ENCODE data around the gene ITCH. TPM values are rescaled to one million over a fixed set of nuclear protein-coding genes. Genes with fewer than 3 reads are reported as not detected.
"Not testable (repeated sequence)": the region's sequence is repeated elsewhere in the genome, so short reads cannot be mapped to it uniquely, and the experiment has no call there.

The ITCH gene
- total RNA-seq, 2 experiments from 2014 or later = 26.1 to 36.8 TPM

DNA sequence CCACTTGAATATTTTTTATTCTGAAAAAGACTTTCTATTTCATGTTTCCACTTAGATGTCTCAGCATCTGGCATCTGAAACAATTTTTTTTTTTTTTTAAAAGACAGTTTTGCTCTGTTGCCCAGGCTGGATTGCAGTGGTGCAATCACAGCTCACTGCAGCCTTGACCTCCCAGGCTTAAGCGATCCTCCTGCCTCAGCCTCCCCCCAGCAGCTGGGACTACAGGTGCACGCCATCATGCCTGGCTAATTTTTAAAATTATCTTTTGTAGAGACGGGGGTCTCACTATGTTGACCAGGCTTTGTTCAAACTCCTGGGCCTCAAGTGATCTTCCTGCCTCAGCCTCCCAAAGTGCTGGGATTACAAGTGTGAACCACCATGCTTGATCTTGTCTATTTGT is 42.9 kb downstream of the ITCH start:
- H3K27ac ChIP-seq (ENCODE audit: low read depth, low read length, poor library complexity, severe bottlenecking); H2AFZ ChIP-seq (ENCODE audit: low read length); BruUV-seq (replicated peaks); H3K4me3 ChIP-seq (ENCODE audit: low read depth, low read length, poor library complexity, severe bottlenecking); DNase-seq (ENCODE audit: low spot score); CTCF ChIA-PET (ENCODE audit: unreplicated experiment); H3K9me3 ChIP-seq (ENCODE audit: low read length); H3K9me2 ChIP-seq (ENCODE audit: insufficient read depth, low read length): not testable (repeated sequence)
- Histone ChIP-seq H3K4me2 (ENCODE audit: low read length) (peak overlapping the region; percentile 59), H3K36me3 (ENCODE audit: insufficient read depth, low read length) (peaks cover 61% of the 10 kb centered on the region), H4K20me1 (ENCODE audit: insufficient read depth, low read length) (peaks cover 40% of the 10 kb centered on the region), H3K4me1 (ENCODE audit: insufficient read depth, low read length, poor library complexity, severe bottlenecking) (peaks cover 52% of the 10 kb centered on the region), H3K79me2 (ENCODE audit: insufficient read depth, low read depth, low read length) (peaks cover 35% of the 10 kb centered on the region; the same call in 1 of the 2 replicates)
- intact Hi-C loops (cut with micrococcal nuclease; ENCODE audit: unreplicated experiment) = loop anchor here (1.0 to 5.0 kb wide), 3 partner anchors 9 to 94 kb away; no protein-coding TSS in a partner anchor
- POLR2A ChIA-PET = interaction anchor here (0.7 to 1.7 kb wide), 5 partner anchors 21 to 55 kb away, joined by 3 to 5 read pairs (median 4); partner anchors contain the start of gene ITCH

DNA sequence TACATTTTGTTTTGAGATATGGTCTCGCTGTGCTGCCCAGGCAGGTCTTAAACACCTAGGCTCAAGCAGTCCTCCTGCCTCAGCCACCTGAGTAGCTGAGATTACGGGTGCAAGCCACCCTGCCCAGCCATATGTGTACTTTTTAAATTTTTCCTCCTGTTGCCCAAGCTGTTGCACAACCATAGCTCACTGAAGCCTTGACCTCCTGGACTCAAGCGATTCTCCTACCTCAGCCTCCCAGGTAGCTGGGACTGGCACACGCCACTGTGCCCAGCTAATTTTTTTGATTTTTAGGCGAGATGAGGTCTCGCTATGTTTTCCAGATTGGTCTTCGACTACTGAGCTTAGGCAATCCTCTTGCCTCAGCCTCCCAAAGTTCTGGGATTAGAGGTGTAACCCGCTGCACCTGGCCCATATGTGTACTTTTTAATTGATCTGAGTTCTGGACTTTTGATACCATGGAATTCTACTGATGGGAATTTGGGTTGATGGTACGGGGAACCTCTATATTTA is 44.9 kb downstream of the ITCH start:
- Histone ChIP-seq H3K4me1 (ENCODE audit: insufficient read depth, low read length, poor library complexity, severe bottlenecking) (peaks cover 33% of the 10 kb centered on the region), H3K4me3 (ENCODE audit: low read depth, low read length, poor library complexity, severe bottlenecking) (no peak overlapping the region), H2AFZ (ENCODE audit: low read length) (no peak overlapping the region), H3K36me3 (ENCODE audit: insufficient read depth, low read length) (peaks cover 62% of the 10 kb centered on the region), H3K9me3 (ENCODE audit: low read length) (no peaks in the 10 kb centered on the region), H3K27ac (ENCODE audit: low read depth, low read length, poor library complexity, severe bottlenecking) (no peak overlapping the region), H3K4me2 (ENCODE audit: low read length) (no peak overlapping the region), H4K20me1 (ENCODE audit: insufficient read depth, low read length) (peaks cover 28% of the 10 kb centered on the region), H3K79me2 (ENCODE audit: insufficient read depth, low read depth, low read length) (peaks cover 25% of the 10 kb centered on the region; the same call in 1 of the 2 replicates), H3K9me2 (ENCODE audit: insufficient read depth, low read length) (no peaks in the 10 kb centered on the region)
- BruUV-seq (replicated peaks) = no TSS peak
- CTCF ChIA-PET (ENCODE audit: unreplicated experiment) = no interaction called here
- intact Hi-C loops (cut with micrococcal nuclease; ENCODE audit: unreplicated experiment) = loop anchor here (5.0 kb wide), 1 partner anchor 96 kb away; no protein-coding TSS in a partner anchor
- TF ChIP-seq, protein P1, sequence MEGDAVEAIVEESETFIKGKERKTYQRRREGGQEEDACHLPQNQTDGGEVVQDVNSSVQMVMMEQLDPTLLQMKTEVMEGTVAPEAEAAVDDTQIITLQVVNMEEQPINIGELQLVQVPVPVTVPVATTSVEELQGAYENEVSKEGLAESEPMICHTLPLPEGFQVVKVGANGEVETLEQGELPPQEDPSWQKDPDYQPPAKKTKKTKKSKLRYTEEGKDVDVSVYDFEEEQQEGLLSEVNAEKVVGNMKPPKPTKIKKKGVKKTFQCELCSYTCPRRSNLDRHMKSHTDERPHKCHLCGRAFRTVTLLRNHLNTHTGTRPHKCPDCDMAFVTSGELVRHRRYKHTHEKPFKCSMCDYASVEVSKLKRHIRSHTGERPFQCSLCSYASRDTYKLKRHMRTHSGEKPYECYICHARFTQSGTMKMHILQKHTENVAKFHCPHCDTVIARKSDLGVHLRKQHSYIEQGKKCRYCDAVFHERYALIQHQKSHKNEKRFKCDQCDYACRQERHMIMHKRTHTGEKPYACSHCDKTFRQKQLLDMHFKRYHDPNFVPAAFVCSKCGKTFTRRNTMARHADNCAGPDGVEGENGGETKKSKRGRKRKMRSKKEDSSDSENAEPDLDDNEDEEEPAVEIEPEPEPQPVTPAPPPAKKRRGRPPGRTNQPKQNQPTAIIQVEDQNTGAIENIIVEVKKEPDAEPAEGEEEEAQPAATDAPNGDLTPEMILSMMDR (conservative IDR thresholded peaks at IDR 0.05; ENCODE audit: low read length) = no peak
- TF ChIP-seq EZH2phosphoT487 (IDR thresholded peaks at IDR 0.05; ENCODE audit: borderline replicate concordance, low read depth, low read length) = no peak
- DNase-seq (ENCODE audit: low spot score) = no peak
- POLR2A ChIA-PET = no interaction called here

DNA sequence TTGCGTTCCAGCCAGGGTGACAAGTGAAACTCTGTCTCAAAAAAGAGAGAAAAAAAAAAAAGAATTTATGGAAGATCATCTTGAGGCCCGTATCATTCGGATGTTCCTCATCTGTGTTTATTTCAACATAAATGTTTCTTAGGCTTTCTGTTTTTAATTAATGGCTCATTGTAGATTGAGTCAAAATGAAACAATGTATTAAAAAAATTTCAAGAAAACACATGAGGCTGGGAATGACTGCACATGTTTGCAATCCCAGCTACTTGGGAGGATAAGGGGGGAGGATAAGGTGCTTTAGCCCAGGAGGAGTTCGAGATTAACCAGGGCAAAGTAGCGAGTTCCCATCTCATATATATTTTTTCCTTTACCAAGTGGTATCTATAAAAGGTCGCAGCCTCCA is 47.3 kb downstream of the ITCH start:
- H3K4me2 ChIP-seq (ENCODE audit: low read length) = no peak overlapping the region
- no peak overlapping the region for H2AFZ ChIP-seq (ENCODE audit: low read length)
- peaks cover 70% of the 10 kb centered on the region for H3K36me3 ChIP-seq (ENCODE audit: insufficient read depth, low read length)
- H3K9me3 ChIP-seq (ENCODE audit: low read length) = no peaks in the 10 kb centered on the region
- DNase-seq (ENCODE audit: low spot score) = no peak
- H3K4me1 ChIP-seq (ENCODE audit: insufficient read depth, low read length, poor library complexity, severe bottlenecking) = peaks cover 23% of the 10 kb centered on the region
- CTCF ChIA-PET (ENCODE audit: unreplicated experiment) = no interaction called here
- H3K4me3 ChIP-seq (ENCODE audit: low read depth, low read length, poor library complexity, severe bottlenecking) = no peak overlapping the region
- no TSS peak for BruUV-seq (replicated peaks)
- no peaks in the 10 kb centered on the region for H3K9me2 ChIP-seq (ENCODE audit: insufficient read depth, low read length)
- H3K27ac ChIP-seq (ENCODE audit: low read depth, low read length, poor library complexity, severe bottlenecking) = no peak overlapping the region
- POLR2A ChIA-PET = no interaction called here
- intact Hi-C loops (cut with micrococcal nuclease; ENCODE audit: unreplicated experiment) = no loop called here
- H4K20me1 ChIP-seq (ENCODE audit: insufficient read depth, low read length) = peaks cover 14% of the 10 kb centered on the region
- TF ChIP-seq, protein P1 (conservative IDR thresholded peaks at IDR 0.05; ENCODE audit: low read length) = no peak
- no peak for TF ChIP-seq EZH2phosphoT487 (IDR thresholded peaks at IDR 0.05; ENCODE audit: borderline replicate concordance, low read depth, low read length)
- H3K79me2 ChIP-seq (ENCODE audit: insufficient read depth, low read depth, low read length) = peaks cover 11% of the 10 kb centered on the region; the same call in 1 of the 2 replicates
